Adipocyte (in vitro differentiated cells): ENCODE measurements around the gene WTIP.

ENCODE experiments used
- DNase-seq: peaks from one replicate; pipeline ENCODE4 v3.0.0-alpha.2; 2015; ENCODE audit warnings: low read depth
- H3K27me3 ChIP-seq: replicated peaks from 2 replicates; pipeline ENCODE4 v1.7.0; 2013; ENCODE audit warnings: mild to moderate bottlenecking, low read length, moderate library complexity; ENCODE audit not compliant: control insufficient read depth, insufficient read depth
- H3K36me3 ChIP-seq: 2 replicates; pipeline ENCODE4 v1.7.0; 2013; ENCODE audit warnings: low read length, mild to moderate bottlenecking, moderate library complexity; ENCODE audit not compliant: control insufficient read depth, insufficient read depth, severe bottlenecking
- H3K4me1 ChIP-seq: 2 replicates; pipeline ENCODE4 v1.7.0; 2013; ENCODE audit warnings: mild to moderate bottlenecking, low read length, moderate library complexity; ENCODE audit not compliant: control insufficient read depth, insufficient read depth
- H3K4me3 ChIP-seq: 2 replicates; pipeline ENCODE4 v1.7.0; 2013; ENCODE audit warnings: mild to moderate bottlenecking, low read length, moderate library complexity
- H3K9ac ChIP-seq: 2 replicates; pipeline ENCODE4 v1.7.0; 2013; ENCODE audit warnings: mild to moderate bottlenecking, low read length, moderate library complexity
- H3K9me3 ChIP-seq: 2 replicates; pipeline ENCODE4 v1.7.0; 2013; ENCODE audit warnings: mild to moderate bottlenecking, low read length, moderate library complexity; ENCODE audit not compliant: control insufficient read depth

The WTIP gene

DNA sequence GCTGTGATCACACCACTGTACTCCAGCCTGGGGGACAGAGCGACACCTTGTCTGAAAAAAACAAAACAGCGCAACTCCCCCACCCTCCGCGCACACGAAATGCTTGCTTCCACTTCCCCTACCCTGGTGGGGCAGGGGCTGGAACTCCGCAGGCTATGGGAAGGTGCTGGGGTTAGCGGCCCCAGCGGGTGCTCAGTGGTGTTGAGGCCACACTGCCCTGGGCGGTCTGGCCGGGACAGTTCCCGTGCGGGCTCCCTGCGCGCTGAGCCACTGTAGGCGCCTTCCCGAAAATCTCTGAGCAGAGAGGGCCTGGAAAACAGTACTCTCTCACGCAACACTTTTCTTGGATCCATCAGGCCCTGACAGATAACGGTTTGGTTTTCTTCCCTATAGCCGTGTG is 1.1 kb upstream of the WTIP start:
- no peaks in the 10 kb centered on the region for H3K27me3 ChIP-seq
- no peak for DNase-seq
- H3K36me3 ChIP-seq = no peaks in the 10 kb centered on the region
- peaks cover 13% of the 10 kb centered on the region for H3K4me1 ChIP-seq
- peak overlapping the region; percentile 79 for H3K4me3 ChIP-seq
- no peaks in the 10 kb centered on the region for H3K9me3 ChIP-seq
- H3K9ac ChIP-seq = peak overlapping the region; percentile 89

DNA sequence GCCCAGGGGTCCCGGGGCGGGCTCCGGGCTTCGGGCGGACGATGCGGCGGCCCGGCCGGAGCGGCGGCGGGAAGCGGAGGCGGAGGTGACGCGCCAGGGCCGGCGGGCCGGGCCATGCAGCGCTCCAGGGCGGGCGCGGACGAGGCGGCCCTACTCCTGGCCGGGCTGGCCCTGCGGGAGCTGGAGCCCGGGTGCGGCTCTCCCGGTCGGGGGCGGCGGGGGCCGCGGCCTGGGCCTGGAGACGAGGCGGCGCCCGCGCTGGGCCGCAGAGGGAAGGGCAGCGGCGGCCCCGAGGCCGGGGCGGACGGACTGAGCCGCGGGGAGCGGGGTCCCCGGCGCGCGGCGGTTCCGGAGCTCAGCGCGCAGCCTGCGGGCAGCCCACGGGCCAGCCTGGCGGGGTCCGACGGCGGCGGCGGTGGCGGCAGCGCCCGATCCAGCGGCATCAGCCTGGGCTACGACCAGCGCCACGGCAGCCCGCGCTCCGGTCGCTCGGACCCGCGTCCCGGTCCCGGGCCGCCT is 362 bp downstream of the WTIP start:
- Histone ChIP-seq H3K4me3 (peak overlapping the region; percentile 90), H3K9ac (peak overlapping the region; percentile 85), H3K36me3 (no peaks in the 10 kb centered on the region), H3K4me1 (peaks cover 3% of the 10 kb centered on the region), H3K27me3 (no peaks in the 10 kb centered on the region), H3K9me3 (no peaks in the 10 kb centered on the region)
- peak; percentile 83 for DNase-seq

DNA sequence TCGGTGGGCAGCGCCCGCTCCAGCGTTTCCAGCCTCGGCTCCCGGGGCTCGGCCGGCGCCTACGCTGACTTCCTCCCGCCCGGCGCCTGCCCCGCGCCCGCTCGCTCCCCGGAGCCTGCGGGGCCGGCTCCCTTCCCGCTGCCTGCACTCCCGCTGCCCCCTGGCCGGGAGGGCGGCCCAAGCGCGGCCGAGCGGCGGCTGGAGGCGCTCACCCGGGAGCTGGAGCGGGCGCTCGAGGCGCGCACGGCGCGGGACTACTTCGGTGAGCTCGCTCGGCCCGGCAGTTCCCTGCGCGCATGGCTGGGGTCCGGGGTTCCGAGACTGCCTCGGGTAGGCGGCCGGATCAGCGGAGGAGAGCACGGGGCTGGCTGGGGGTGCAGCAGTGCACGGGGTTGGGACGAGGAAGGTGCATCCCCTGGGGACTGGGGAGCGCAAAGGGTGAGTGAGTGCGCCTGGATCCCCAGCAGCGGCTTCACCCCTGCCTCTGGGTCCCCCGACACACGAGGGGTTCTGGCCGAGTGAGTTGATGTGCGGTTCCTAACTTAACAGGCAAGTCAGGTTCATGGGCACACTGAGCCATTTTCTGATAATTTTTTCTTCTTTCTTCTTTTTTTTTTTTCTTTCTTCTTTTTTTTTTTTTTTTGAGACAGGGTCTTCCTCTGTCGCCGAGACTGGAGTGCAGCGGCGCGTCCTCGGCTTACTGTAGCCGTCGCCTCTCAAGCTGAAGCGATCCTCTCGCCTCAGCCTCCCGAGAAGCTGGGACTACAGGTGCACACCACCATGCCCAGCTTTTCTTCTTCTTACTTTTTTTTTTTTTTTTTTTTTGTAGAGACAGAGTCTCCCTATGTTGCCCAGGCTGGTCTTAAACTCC is 1.1 kb downstream of the WTIP start:
- Histone ChIP-seq H3K36me3 (no peaks in the 10 kb centered on the region), H3K27me3 (no peaks in the 10 kb centered on the region), H3K4me1 (peaks cover 3% of the 10 kb centered on the region)

DNA sequence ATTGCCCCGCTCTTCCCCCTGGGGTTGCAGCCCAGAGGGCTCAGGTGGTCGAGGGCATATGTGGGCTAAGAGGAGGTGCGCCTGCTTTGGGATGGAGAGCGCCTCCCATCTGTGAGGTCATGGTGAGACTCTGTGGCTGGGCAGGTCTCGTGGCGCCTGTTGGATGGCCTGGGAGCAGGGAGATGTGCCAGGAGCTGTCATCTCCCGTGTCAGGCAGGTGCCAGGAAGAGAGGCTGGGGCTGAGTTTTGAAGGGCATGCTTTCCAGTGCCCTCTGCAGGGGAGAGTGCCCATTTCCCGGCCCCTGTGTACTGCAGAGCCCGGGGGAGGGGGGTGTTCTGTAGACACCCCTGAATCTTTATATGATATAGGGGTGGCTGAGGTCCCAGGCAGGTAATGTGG is 2.8 kb downstream of the WTIP start:
- H3K4me3 ChIP-seq = no peak overlapping the region
- H3K9ac ChIP-seq = no peak overlapping the region
- no peaks in the 10 kb centered on the region for H3K36me3 ChIP-seq
- no peak for DNase-seq
- peaks cover 3% of the 10 kb centered on the region for H3K4me1 ChIP-seq
- no peaks in the 10 kb centered on the region for H3K27me3 ChIP-seq
- no peaks in the 10 kb centered on the region for H3K9me3 ChIP-seq

More for the DNA sequence above, 1.1 kb downstream of the WTIP start:
- Histone ChIP-seq H3K4me3 (peak overlapping the region; percentile 90), H3K9ac (peak overlapping the region; percentile 85), H3K9me3 (no peaks in the 10 kb centered on the region)
- peak; percentile 72 for DNase-seq

DNA sequence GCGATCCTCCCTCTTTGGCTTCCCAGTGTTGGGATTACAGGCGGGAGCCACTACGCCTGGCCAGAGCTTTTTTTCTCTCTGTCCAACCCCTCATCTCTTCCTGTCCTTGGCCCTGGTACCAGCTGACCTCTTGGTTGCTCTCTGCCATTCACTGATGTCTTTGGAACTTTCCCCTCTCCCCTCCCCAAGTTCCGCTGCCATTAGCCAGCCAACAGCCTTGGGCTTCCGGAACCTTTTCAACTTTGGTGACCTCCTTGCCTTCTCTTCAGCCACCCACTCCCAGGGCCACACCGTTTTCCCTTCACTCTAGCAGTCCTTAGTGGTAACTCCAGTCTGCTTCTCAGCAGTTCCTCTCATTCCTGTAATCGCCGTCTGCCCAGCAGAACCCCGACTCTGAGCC is 4.3 kb downstream of the WTIP start:
- H3K36me3 ChIP-seq = peaks cover 6% of the 10 kb centered on the region
- no peak overlapping the region for H3K4me3 ChIP-seq
- DNase-seq = no peak
- no peak overlapping the region for H3K9ac ChIP-seq
- H3K9me3 ChIP-seq = no peaks in the 10 kb centered on the region
- H3K4me1 ChIP-seq = peaks cover 3% of the 10 kb centered on the region
- H3K27me3 ChIP-seq = no peaks in the 10 kb centered on the region

DNA sequence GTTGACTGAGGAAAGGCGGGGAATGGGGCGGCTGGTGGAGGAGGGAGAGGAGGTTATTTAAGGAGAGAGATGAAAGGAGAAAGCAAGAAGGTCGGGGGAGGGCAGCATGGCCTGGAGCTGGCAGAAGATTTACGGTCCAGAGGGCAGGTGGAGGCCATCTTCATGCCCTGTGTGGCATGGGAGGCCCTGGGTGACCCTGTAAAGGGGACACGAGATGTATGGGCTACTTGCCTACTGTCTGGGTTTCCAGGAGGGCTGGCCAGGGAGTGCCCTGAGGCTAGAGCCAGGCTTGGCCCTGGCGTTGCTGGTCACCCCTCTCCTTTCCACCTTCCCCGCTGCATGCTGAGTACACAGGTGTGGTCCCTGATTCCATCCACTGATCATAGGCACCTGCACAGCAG is 6.1 kb downstream of the WTIP start:
- Histone ChIP-seq H3K9ac (no peak overlapping the region), H3K4me3 (no peak overlapping the region), H3K27me3 (no peaks in the 10 kb centered on the region), H3K4me1 (peaks cover 3% of the 10 kb centered on the region), H3K36me3 (peaks cover 17% of the 10 kb centered on the region), H3K9me3 (no peaks in the 10 kb centered on the region)
- DNase-seq = no peak

DNA sequence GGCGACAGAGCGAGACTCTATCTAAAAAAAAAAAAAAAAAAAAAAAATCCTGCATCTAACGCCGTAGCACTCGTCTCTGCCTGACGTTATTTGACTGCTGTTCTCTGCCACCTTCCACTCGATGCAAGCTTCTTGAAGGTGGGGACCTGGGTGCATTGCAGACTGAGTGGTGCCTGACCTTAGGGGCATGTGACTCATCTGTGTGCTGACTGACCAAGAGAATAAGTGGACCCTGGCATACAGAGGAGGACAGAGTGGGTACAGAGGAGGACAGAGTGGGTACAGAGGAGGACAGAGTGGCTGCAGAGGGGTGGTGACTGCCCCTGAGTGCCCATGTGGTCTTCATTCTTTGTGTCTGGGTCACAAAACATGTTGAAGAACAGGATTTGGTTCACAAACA is 7.6 kb downstream of the WTIP start:
- Histone ChIP-seq H3K4me1 (no peaks in the 10 kb centered on the region), H3K9ac (no peak overlapping the region), H3K27me3 (no peaks in the 10 kb centered on the region), H3K9me3 (no peaks in the 10 kb centered on the region), H3K4me3 (no peak overlapping the region), H3K36me3 (peaks cover 32% of the 10 kb centered on the region)
- DNase-seq = no peak

DNA sequence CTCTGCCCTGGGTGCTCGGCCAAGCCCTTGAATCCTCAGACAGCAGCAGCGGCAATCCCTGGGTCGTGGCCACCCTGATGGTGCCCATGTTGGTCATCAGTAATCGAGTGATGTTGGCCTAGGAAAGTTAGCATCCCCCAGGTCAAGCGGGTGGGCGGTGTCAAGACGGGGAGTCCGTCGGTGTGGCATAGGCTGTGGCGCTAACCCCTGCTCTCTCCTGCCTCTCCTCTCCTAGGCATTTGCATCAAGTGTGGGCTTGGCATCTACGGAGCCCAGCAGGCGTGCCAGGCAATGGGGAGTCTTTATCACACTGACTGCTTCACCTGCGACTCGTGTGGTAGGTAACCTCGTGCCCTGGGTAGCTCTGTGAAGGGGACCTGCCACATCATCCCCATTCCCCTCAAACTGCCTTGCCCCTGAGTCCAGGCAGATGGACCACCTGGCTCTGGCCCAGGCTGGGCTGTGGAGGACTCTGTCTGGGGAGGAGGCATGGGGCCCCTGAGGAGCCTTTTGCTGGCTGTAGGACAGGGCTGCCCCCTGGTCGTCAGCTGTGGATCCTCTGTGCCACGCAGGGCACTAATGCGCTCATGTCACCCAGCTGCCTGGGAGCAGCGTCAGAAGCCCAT is 8.7 kb downstream of the WTIP start:
- Histone ChIP-seq H3K9me3 (no peaks in the 10 kb centered on the region), H3K36me3 (peaks cover 33% of the 10 kb centered on the region), H3K4me1 (no peaks in the 10 kb centered on the region), H3K27me3 (no peaks in the 10 kb centered on the region), H3K9ac (no peak overlapping the region), H3K4me3 (no peak overlapping the region)
- no peak for DNase-seq

DNA sequence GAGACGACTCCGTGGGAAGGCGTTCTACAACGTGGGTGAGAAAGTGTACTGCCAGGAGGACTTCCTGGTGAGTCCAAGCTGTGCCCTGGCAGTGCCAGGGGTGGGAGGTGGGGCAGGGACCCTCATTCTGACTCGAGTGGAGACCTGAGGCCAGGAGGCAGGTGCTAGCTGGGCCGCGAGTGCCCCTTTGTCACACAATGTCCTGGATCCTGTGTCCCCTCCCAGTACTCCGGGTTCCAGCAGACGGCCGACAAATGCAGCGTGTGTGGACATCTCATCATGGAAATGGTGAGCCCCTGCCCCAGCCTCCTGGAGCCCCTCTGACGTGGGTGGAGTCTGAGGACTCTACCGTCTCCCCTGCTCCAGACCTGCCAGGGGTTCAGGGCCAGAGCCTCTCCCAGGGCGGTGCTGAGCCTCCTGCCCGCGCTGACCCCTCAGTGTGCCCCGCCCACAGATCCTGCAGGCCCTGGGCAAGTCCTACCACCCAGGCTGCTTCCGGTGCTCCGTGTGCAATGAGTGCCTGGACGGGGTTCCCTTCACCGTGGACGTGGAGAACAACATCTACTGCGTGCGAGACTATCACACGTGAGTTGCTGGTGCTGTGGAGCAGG is 11.6 kb downstream of the WTIP start:
- Histone ChIP-seq H3K36me3 (peaks cover 45% of the 10 kb centered on the region), H3K9ac (no peak overlapping the region)
- no peak for DNase-seq

DNA sequence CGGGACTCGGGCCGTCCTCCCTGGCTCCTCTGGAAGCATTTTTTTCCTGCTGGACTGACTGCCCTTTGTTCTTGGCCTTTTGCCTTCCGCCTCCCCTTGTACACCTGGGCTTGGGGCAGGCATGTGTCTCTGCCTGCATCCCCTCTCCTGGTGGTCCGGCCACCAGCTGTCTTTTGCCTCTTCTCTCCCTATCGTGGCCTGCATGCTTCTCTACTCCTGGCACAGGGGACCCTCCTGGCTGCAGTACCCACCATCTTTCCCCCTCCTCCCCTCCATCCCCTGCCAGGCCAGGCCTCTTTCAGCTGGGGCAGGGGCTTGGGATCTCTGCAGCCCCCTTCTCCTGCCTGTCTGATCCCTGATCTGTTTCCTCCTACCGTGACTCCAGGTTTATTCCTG is 12.1 kb downstream of the WTIP start:
- H3K4me1 ChIP-seq = no peaks in the 10 kb centered on the region
- H3K4me3 ChIP-seq = no peak overlapping the region
- H3K9ac ChIP-seq = no peak overlapping the region
- DNase-seq = no peak
- no peaks in the 10 kb centered on the region for H3K9me3 ChIP-seq
- H3K27me3 ChIP-seq = no peaks in the 10 kb centered on the region
- peaks cover 45% of the 10 kb centered on the region for H3K36me3 ChIP-seq

More for the DNA sequence above, 11.6 kb downstream of the WTIP start:
- no peaks in the 10 kb centered on the region for H3K27me3 ChIP-seq
- no peaks in the 10 kb centered on the region for H3K4me1 ChIP-seq
- no peak overlapping the region for H3K4me3 ChIP-seq
- no peaks in the 10 kb centered on the region for H3K9me3 ChIP-seq

DNA sequence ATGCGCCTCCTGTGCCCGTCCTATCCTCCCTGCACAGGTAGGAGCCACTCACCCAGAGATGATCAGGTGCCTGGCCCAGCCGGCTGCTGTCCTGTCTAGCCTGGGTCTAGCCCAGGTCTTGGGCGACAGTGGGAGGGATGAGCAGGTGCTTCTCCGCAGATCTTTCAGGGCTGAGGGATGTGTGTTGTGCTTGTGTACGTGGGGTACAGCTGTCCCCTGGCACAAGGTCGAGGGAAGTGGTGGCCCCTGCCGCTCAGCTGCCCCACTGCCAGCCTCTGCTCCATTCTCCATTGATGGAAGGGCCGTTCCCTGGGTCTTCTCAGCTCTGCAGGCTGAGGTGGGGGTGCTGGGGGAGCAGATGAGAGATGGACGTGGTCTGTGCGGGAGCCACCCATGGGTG is 13.0 kb downstream of the WTIP start:
- Histone ChIP-seq H3K36me3 (peaks cover 48% of the 10 kb centered on the region), H3K4me1 (no peaks in the 10 kb centered on the region), H3K9ac (no peak overlapping the region), H3K4me3 (no peak overlapping the region), H3K27me3 (no peaks in the 10 kb centered on the region), H3K9me3 (no peaks in the 10 kb centered on the region)
- DNase-seq = no peak
